Calu3 (cell line): ENCODE results near the gene FSTL5. TPM values are rescaled to one million over a fixed set of nuclear protein-coding genes. Genes with fewer than 3 reads are reported as not detected.
"Not testable (repeated sequence)": the region's sequence is repeated elsewhere in the genome, so short reads cannot be mapped to it uniquely, and the experiment has no call there.

Experiments used
- BruUV-seq: library from RNA; stranded (reverse); fragments of 400-500 nt; replicated peaks from 2 replicates; lab custom pipeline; 2021; lab: Mats Ljungman, UMichigan
- CTCF ChIA-PET: fragments of 300-600 bp; sonication (Branson Sonifier 250); formaldehyde crosslinking; loops from one replicate; lab custom pipeline; 2022; ENCODE audit warnings: antibody characterized with exemption; lab: Charles Lee
- DNase-seq: peaks from one replicate; pipeline ENCODE4 v3.0.0; 2022
- H3K27ac Mint-ChIP-seq: one replicate; pipeline ENCODE4 v1.8.0; 2022; ENCODE audit warnings: mixed read lengths; ENCODE audit not compliant: unreplicated experiment
- H3K27me3 Mint-ChIP-seq: one replicate; pipeline ENCODE4 v1.8.0; 2022; ENCODE audit warnings: mixed read lengths; ENCODE audit not compliant: unreplicated experiment
- H3K36me3 Mint-ChIP-seq: one replicate; pipeline ENCODE4 v1.8.0; 2022; ENCODE audit warnings: mild to moderate bottlenecking, moderate library complexity, mixed read lengths; ENCODE audit not compliant: insufficient read depth, unreplicated experiment
- H3K4me1 Mint-ChIP-seq: one replicate; pipeline ENCODE4 v1.8.0; 2022; ENCODE audit warnings: mild to moderate bottlenecking, low read depth, mixed read lengths; ENCODE audit not compliant: unreplicated experiment
- H3K4me3 Mint-ChIP-seq: one replicate; pipeline ENCODE4 v1.8.0; 2022; ENCODE audit warnings: mild to moderate bottlenecking, low read depth, moderate library complexity, mixed read lengths; ENCODE audit not compliant: unreplicated experiment
- H3K9me3 Mint-ChIP-seq: one replicate; pipeline ENCODE4 v1.8.0; 2022; ENCODE audit warnings: low read depth, mixed read lengths; ENCODE audit not compliant: unreplicated experiment
- CTCF ChIP-seq: fragments of 200-600 bp; IDR thresholded peaks from one replicate; pipeline ENCODE4 v1.8.0; 2022; ENCODE audit warnings: antibody characterized with exemption; ENCODE audit not compliant: unreplicated experiment
- intact Hi-C: fragments of 100-400 bp; cut with micrococcal nuclease; formaldehyde crosslinking; loops from one replicate; pipeline ENCODE4 v1.10.0; 2022; ENCODE audit not compliant: unreplicated experiment
- total RNA-seq: library from RNA; stranded (reverse); gene quantifications from 2 replicates; pipeline ENCODE4 v1.2.3, GENCODE V29; 2022

FSTL5 gene
- total RNA-seq, 1 experiment from 2014 or later, result not detected

GRCh38 chr4:162104459-162105124 is 59.2 kb downstream of the FSTL5 start:
- Mint-ChIP-seq H3K36me3 (no peaks in the 10 kb centered on the region), H3K4me3 (no peak overlapping the region), H3K4me1 (no peaks in the 10 kb centered on the region), H3K27ac (no peak overlapping the region), H3K9me3 (peaks cover 2% of the 10 kb centered on the region), H3K27me3 (no peaks in the 10 kb centered on the region)
- DNase-seq, result no peak
- no TSS peak for BruUV-seq
- CTCF ChIA-PET, result no interaction called here
- no peak for TF ChIP-seq CTCF
- intact Hi-C loops, result no loop called here

DNA sequence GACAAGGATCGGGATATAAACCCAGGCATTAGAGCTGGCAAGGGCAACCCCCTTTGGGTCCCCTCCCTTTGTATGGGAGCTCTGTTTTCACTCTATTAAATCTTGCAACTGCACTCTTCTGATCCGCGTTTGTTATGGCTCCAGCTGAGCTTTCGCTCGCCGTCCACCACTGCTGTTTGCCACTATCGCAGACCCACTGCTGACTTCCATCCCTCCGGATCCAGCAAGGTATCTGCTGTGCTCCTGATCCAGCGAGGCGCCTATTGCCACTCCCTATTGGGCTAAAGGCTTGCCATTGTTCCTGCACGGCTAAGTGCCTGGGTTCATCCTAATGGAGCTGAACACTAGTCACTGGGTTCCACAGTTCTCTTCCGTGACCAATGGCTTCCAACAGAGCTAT is 59.9 kb downstream of the FSTL5 start:
- H3K4me1 Mint-ChIP-seq, H3K4me3 Mint-ChIP-seq, intact Hi-C loops, H3K27ac Mint-ChIP-seq, DNase-seq, BruUV-seq, CTCF ChIA-PET, H3K9me3 Mint-ChIP-seq, H3K27me3 Mint-ChIP-seq, H3K36me3 Mint-ChIP-seq: not testable (repeated sequence)

DNA sequence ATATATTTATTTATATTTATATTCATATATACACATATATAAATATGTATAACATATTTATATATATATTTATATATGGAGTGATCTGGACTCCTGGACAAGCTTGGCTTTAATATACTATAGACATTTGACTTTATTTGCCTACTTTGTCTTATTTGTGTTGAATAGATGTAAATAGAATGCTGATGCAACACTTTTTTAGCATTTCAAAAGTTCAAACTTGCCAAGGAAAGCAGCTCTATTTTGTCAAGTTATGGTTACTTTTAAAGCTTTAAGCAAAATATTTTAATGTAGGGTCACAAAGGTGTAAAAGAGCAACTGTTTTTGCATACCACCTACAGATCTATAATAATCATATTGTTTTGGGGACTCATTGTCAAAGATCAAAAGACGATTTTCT is 61.1 kb downstream of the FSTL5 start:
- Mint-ChIP-seq H3K27ac (no peak overlapping the region), H3K4me1 (no peaks in the 10 kb centered on the region), H3K9me3 (peaks cover 2% of the 10 kb centered on the region), H3K4me3 (no peak overlapping the region), H3K36me3 (no peaks in the 10 kb centered on the region), H3K27me3 (no peaks in the 10 kb centered on the region)
- TF ChIP-seq CTCF, result no peak
- DNase-seq, result no peak
- intact Hi-C loops, result no loop called here
- no TSS peak for BruUV-seq
- CTCF ChIA-PET, result no interaction called here

- Mint-ChIP-seq H3K27me3 (no peaks in the 10 kb centered on the region), H3K36me3 (no peaks in the 10 kb centered on the region), H3K27ac (no peak overlapping the region), H3K9me3 (peaks cover 2% of the 10 kb centered on the region), H3K4me3 (no peak overlapping the region), H3K4me1 (no peaks in the 10 kb centered on the region)
- BruUV-seq, result no TSS peak
- no peak for TF ChIP-seq CTCF
- no peak for DNase-seq
- intact Hi-C loops, result no loop called here
- CTCF ChIA-PET, result no interaction called here
These were observed 62.5 kb downstream of the FSTL5 start for GRCh38 chr4:162101337-162101736.

GRCh38 chr4:162075726-162076125 is 88.1 kb downstream of the FSTL5 start:
- CTCF ChIA-PET, result no interaction called here
- intact Hi-C loops, result no loop called here
- no peaks in the 10 kb centered on the region for H3K9me3 Mint-ChIP-seq
- no peaks in the 10 kb centered on the region for H3K4me1 Mint-ChIP-seq
- TF ChIP-seq CTCF, result no peak
- H3K4me3 Mint-ChIP-seq, result no peak overlapping the region
- no peaks in the 10 kb centered on the region for H3K36me3 Mint-ChIP-seq
- no peak overlapping the region for H3K27ac Mint-ChIP-seq
- no peak for DNase-seq
- no peaks in the 10 kb centered on the region for H3K27me3 Mint-ChIP-seq
- no TSS peak for BruUV-seq
